Measurements from ENCODE around the gene POU2F3. TPM values are rescaled to one million over a fixed set of nuclear protein-coding genes. Genes with fewer than 3 reads are reported as not detected.

POU2F3 gene
- total RNA-seq, 3 donors from 2014 or later (not counting 1 experiment from before 2014, with no cell fraction given), result not detected

GRCh38 chr11:120198787-120199469 is 41.0 kb upstream of the POU2F3 start:
- Histone ChIP-seq H3K9me3 (ENCODE audit: control insufficient read depth, insufficient read depth, low read length) (no peaks in the 10 kb centered on the region), H3K4me1 (ENCODE audit: control insufficient read depth, insufficient read depth, low read length) (no peaks in the 10 kb centered on the region), H3K27ac (ENCODE audit: low read length) (no peak overlapping the region), H3K36me3 (ENCODE audit: control insufficient read depth, insufficient read depth, low read length) (no peaks in the 10 kb centered on the region), H3K4me3 (ENCODE audit: low read length) (no peak overlapping the region), H3K27me3 (ENCODE audit: control insufficient read depth, insufficient read depth, low read length) (no peaks in the 10 kb centered on the region)
- peaks cover 6 to 14% of the 10 kb centered on the region in 2 donors for H3K27me3 Mint-ChIP-seq (ENCODE audit: low read depth in 2 of 2)
- 89% methylated on average over 8 of the region's 9 CpGs for WGBS (ENCODE audit: insufficient coverage)
- DNase-seq (no peak), ATAC-seq (peak in 1 of 3 donors; percentile 15)
- no peaks in the 10 kb centered on the region for H3K9me3 Mint-ChIP-seq
- intact Hi-C loops (cut with micrococcal nuclease), result no loop called here
- no peak overlapping the region for H3K27ac Mint-ChIP-seq
- H3K4me1 Mint-ChIP-seq, result no peaks in the 10 kb centered on the region
- no peak overlapping the region for H3K4me3 Mint-ChIP-seq
- H3K36me3 Mint-ChIP-seq, result no peaks in the 10 kb centered on the region
- TF ChIP-seq CTCF (IDR thresholded peaks at IDR 0.05), result no peak

- peaks cover 6 to 14% of the 10 kb centered on the region in 2 donors for H3K27me3 Mint-ChIP-seq (ENCODE audit: low read depth in 2 of 2)
- 95% methylated on average over 8 of the region's 9 CpGs for WGBS (ENCODE audit: insufficient coverage)
- Histone ChIP-seq H3K36me3 (ENCODE audit: control insufficient read depth, insufficient read depth, low read length) (no peaks in the 10 kb centered on the region), H3K27me3 (ENCODE audit: control insufficient read depth, insufficient read depth, low read length) (no peaks in the 10 kb centered on the region), H3K9me3 (ENCODE audit: control insufficient read depth, insufficient read depth, low read length) (no peaks in the 10 kb centered on the region), H3K4me3 (ENCODE audit: low read length) (no peak overlapping the region), H3K4me1 (ENCODE audit: control insufficient read depth, insufficient read depth, low read length) (no peaks in the 10 kb centered on the region), H3K27ac (ENCODE audit: low read length) (no peak overlapping the region)
- intact Hi-C loops (cut with micrococcal nuclease), result no loop called here
- no peaks in the 10 kb centered on the region for H3K9me3 Mint-ChIP-seq
- no peaks in the 10 kb centered on the region for H3K36me3 Mint-ChIP-seq
- no peak for TF ChIP-seq CTCF (IDR thresholded peaks at IDR 0.05)
- H3K4me1 Mint-ChIP-seq, result no peaks in the 10 kb centered on the region
- DNase-seq, result no peak
- no peak overlapping the region for H3K4me3 Mint-ChIP-seq
- ATAC-seq, result no peak
- no peak overlapping the region for H3K27ac Mint-ChIP-seq
Observed at GRCh38 chr11:120199613-120200012, 40.3 kb upstream of the POU2F3 start.

GRCh38 chr11:120200677-120201076 is 39.3 kb upstream of the POU2F3 start:
- 71% methylated on average over 1 of the region's 1 CpG for WGBS (ENCODE audit: insufficient coverage)
- intact Hi-C loops (cut with micrococcal nuclease), result no loop called here

More at GRCh38 chr11:120200677-120201076, 39.3 kb upstream of the POU2F3 start:
- Histone ChIP-seq H3K27me3 (ENCODE audit: control insufficient read depth, insufficient read depth, low read length) (no peaks in the 10 kb centered on the region), H3K9me3 (ENCODE audit: control insufficient read depth, insufficient read depth, low read length) (no peaks in the 10 kb centered on the region), H3K4me3 (ENCODE audit: low read length) (no peak overlapping the region), H3K36me3 (ENCODE audit: control insufficient read depth, insufficient read depth, low read length) (no peaks in the 10 kb centered on the region), H3K4me1 (ENCODE audit: control insufficient read depth, insufficient read depth, low read length) (no peaks in the 10 kb centered on the region), H3K27ac (ENCODE audit: low read length) (no peak overlapping the region)
- ATAC-seq (no peak), DNase-seq (no peak)
- Mint-ChIP-seq H3K27ac (no peak overlapping the region), H3K4me3 (no peak overlapping the region), H3K9me3 (no peaks in the 10 kb centered on the region), H3K27me3 (ENCODE audit: low read depth in 2 of 2) (peaks cover 6 to 13% of the 10 kb centered on the region in 2 donors), H3K36me3 (no peaks in the 10 kb centered on the region), H3K4me1 (no peaks in the 10 kb centered on the region)
- no peak for TF ChIP-seq CTCF (IDR thresholded peaks at IDR 0.05)

Measured in natural killer cell (primary cell).